ENCODE measurements around the gene ADAM11.

The ADAM11 gene

GRCh38 chr17:44786551-44787081, 27.8 kb downstream of the ADAM11 start:
- DNase-seq (ENCODE audit: low read depth): no peak
- H3K4me3 ChIP-seq (ENCODE audit: control insufficient read depth, low read depth, low read length): no peak overlapping the region
- TF ChIP-seq CTCF (conservative IDR thresholded peaks at IDR 0.05; ENCODE audit: control insufficient read depth, insufficient read depth, low read depth, low read length): no peak

- H3K4me3 ChIP-seq (ENCODE audit: control insufficient read depth, low read depth, low read length): no peak overlapping the region
- no peak for TF ChIP-seq CTCF (conservative IDR thresholded peaks at IDR 0.05; ENCODE audit: control insufficient read depth, insufficient read depth, low read depth, low read length)
These were observed 28.6 kb downstream of the ADAM11 start for GRCh38 chr17:44787271-44787940.

GRCh38 chr17:44788139-44788538, 29.4 kb downstream of the ADAM11 start:
- peak; percentile 19 for DNase-seq (ENCODE audit: low read depth)
- H3K4me3 ChIP-seq (ENCODE audit: control insufficient read depth, low read depth, low read length): no peak overlapping the region
- TF ChIP-seq CTCF (conservative IDR thresholded peaks at IDR 0.05; ENCODE audit: control insufficient read depth, insufficient read depth, low read depth, low read length): no peak

More at GRCh38 chr17:44787271-44787940, 28.6 kb downstream of the ADAM11 start:
- DNase-seq (ENCODE audit: low read depth): no peak

GRCh38 chr17:44792276-44792675, 33.5 kb downstream of the ADAM11 start:
- peak; percentile 33 for DNase-seq (ENCODE audit: low read depth)
- TF ChIP-seq CTCF (conservative IDR thresholded peaks at IDR 0.05; ENCODE audit: control insufficient read depth, insufficient read depth, low read depth, low read length): no peak
- H3K4me3 ChIP-seq (ENCODE audit: control insufficient read depth, low read depth, low read length): no peak overlapping the region

- no peak for TF ChIP-seq CTCF (conservative IDR thresholded peaks at IDR 0.05; ENCODE audit: control insufficient read depth, insufficient read depth, low read depth, low read length)
- no peak overlapping the region for H3K4me3 ChIP-seq (ENCODE audit: control insufficient read depth, low read depth, low read length)
- no peak for DNase-seq (ENCODE audit: low read depth)
These were observed 35.4 kb downstream of the ADAM11 start for GRCh38 chr17:44793885-44794842.

- peak; percentile 94 for DNase-seq (ENCODE audit: low read depth)
- TF ChIP-seq CTCF (conservative IDR thresholded peaks at IDR 0.05; ENCODE audit: control insufficient read depth, insufficient read depth, low read depth, low read length): no peak
These were observed 36.1 kb downstream of the ADAM11 start for GRCh38 chr17:44794851-44795413.

More at GRCh38 chr17:44794851-44795413, 36.1 kb downstream of the ADAM11 start:
- H3K4me3 ChIP-seq (ENCODE audit: control insufficient read depth, low read depth, low read length): no peak overlapping the region

All from fibroblast of mammary gland (primary cell).